HL-60 (cell line): ENCODE measurements around the gene KLHDC8A.

Experiments used
- CTCF ChIP-seq: IDR thresholded peaks from one replicate; pipeline ENCODE4 v1.5.1; 2011; ENCODE audit warnings: low read length, control low read depth, inconsistent platforms; ENCODE audit not compliant: insufficient read depth
- GABPA ChIP-seq: IDR thresholded peaks from 2 replicates; pipeline ENCODE4 v1.6.1; 2012; ENCODE audit warnings: low read depth
- POLR2AphosphoS5 ChIP-seq: IDR thresholded peaks from 2 replicates; pipeline ENCODE4 v1.6.1; 2012; ENCODE audit warnings: low read depth
- TF ChIP-seq, protein P1 (sequence below): IDR thresholded peaks from 2 replicates; pipeline ENCODE4 v1.6.1; 2012; ENCODE audit warnings: low read depth; ENCODE audit not compliant: insufficient replicate concordance

DNA sequence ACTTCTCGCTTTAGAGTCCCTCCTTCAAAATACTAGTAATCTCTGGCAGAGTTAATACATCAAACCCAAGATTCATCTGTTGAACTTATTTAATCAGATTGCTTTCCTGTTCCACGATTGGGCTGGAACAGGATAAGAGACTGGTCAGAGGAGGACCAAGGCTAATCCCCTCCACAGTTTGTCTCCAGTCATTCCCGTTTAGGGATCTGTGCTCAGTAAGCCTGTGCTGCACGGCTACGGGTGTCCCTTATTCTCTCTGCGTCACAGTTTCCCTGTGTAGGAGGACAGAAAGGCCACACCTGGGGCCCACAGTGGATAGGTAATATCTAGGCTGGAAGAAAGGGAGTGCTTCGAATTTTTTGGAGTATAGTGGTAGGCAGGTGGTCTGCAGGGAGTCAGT, 18.7 kb downstream of the KLHDC8A start:
- no peak for TF ChIP-seq CTCF
- TF ChIP-seq POLR2AphosphoS5: no peak
- TF ChIP-seq, protein P1, sequence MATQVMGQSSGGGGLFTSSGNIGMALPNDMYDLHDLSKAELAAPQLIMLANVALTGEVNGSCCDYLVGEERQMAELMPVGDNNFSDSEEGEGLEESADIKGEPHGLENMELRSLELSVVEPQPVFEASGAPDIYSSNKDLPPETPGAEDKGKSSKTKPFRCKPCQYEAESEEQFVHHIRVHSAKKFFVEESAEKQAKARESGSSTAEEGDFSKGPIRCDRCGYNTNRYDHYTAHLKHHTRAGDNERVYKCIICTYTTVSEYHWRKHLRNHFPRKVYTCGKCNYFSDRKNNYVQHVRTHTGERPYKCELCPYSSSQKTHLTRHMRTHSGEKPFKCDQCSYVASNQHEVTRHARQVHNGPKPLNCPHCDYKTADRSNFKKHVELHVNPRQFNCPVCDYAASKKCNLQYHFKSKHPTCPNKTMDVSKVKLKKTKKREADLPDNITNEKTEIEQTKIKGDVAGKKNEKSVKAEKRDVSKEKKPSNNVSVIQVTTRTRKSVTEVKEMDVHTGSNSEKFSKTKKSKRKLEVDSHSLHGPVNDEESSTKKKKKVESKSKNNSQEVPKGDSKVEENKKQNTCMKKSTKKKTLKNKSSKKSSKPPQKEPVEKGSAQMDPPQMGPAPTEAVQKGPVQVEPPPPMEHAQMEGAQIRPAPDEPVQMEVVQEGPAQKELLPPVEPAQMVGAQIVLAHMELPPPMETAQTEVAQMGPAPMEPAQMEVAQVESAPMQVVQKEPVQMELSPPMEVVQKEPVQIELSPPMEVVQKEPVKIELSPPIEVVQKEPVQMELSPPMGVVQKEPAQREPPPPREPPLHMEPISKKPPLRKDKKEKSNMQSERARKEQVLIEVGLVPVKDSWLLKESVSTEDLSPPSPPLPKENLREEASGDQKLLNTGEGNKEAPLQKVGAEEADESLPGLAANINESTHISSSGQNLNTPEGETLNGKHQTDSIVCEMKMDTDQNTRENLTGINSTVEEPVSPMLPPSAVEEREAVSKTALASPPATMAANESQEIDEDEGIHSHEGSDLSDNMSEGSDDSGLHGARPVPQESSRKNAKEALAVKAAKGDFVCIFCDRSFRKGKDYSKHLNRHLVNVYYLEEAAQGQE: no peak
- no peak for TF ChIP-seq GABPA
